Epithelial cell of proximal tubule (primary cell): ENCODE measurements around the gene NKD1. TPM values are rescaled to one million over a fixed set of nuclear protein-coding genes. Genes with fewer than 3 reads are reported as not detected.

ENCODE experiments used
- DNase-seq: peaks from one replicate; pipeline ENCODE4 v3.0.0-alpha.2; 2011; ENCODE audit warnings: low read depth
- H3K4me3 ChIP-seq: 2 replicates; pipeline ENCODE4 v1.5.1; 2011; ENCODE audit warnings: low read depth, mild to moderate bottlenecking, low read length
- total RNA-seq: library from RNA; depleted of rRNA; stranded (reverse); fragments of >200 nt; gene quantifications from 2 replicates; pipeline ENCODE4 v1.2.3, GENCODE V29; 2015
- TF ChIP-seq, protein P1 (sequence below): conservative IDR thresholded peaks from 2 replicates; pipeline ENCODE4 v1.5.1; 2012; ENCODE audit warnings: low read depth, mild to moderate bottlenecking, low read length

NKD1 gene
- total RNA-seq, 1 donor from 2014 or later = not detected

- no peak overlapping the region for H3K4me3 ChIP-seq
- TF ChIP-seq, protein P1, sequence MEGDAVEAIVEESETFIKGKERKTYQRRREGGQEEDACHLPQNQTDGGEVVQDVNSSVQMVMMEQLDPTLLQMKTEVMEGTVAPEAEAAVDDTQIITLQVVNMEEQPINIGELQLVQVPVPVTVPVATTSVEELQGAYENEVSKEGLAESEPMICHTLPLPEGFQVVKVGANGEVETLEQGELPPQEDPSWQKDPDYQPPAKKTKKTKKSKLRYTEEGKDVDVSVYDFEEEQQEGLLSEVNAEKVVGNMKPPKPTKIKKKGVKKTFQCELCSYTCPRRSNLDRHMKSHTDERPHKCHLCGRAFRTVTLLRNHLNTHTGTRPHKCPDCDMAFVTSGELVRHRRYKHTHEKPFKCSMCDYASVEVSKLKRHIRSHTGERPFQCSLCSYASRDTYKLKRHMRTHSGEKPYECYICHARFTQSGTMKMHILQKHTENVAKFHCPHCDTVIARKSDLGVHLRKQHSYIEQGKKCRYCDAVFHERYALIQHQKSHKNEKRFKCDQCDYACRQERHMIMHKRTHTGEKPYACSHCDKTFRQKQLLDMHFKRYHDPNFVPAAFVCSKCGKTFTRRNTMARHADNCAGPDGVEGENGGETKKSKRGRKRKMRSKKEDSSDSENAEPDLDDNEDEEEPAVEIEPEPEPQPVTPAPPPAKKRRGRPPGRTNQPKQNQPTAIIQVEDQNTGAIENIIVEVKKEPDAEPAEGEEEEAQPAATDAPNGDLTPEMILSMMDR = no peak
- no peak for DNase-seq
These were observed 67.7 kb downstream of the NKD1 start for GRCh38 chr16:50615891-50616290.

DNA sequence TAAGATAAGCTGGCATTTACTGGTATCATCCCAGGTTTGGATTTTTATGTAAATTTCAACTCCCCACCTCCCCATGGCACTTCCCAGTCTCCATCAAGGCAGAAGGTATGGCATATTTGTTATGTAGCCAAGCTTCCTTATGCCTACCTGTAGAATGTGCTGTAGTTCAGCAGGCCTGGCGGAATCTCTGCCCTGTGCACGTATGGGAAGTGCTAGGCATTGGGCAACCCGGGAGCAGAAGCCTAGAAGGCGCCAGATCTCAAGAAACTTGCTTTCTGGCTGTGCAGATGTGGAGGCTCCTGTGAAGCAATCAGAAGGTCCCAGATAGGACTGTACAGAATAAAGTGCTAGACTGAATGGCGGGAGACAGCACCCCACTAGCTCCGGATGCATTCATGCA is 68.2 kb downstream of the NKD1 start:
- no peak overlapping the region for H3K4me3 ChIP-seq
- no peak for DNase-seq
- TF ChIP-seq, protein P1 = no peak

DNA sequence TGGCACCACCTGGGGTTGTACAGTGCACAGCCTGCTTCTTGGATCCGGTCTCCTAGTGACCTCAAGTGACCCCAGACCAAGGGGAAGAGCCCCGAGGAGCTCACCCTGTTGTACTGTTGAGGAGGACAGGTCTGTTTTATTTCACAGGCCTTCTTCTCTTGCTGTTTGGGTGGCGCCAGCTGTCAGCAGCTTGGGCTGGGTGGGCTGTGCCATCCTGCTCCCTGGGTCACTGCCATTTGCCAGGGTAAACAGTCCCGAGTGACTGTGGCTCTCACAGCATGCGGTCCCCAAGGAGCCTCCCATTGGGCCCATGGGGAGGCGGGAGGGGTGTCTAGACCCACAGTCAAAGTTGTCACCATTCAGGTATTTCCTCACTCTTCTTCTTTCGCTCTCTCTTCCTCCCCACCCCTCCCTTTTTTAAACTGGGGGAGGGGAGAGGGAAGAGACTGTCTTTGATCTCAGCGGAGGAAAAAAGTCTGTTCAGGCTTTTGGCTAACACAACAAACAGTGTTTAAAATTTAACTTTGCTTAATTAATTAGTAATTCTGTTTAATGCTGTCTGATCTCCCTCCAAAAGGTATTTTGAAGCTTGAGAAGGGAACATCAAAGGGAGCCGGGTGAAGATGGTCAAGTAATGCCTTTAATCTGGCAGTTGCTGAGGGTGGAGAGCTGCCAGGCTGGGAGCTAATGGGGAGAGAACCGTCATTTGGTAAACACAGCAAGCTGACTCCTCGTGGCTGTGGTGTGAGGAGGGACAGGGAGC is 68.9 kb downstream of the NKD1 start:
- TF ChIP-seq, protein P1 = no peak
- DNase-seq = no peak
- H3K4me3 ChIP-seq = no peak overlapping the region

DNA sequence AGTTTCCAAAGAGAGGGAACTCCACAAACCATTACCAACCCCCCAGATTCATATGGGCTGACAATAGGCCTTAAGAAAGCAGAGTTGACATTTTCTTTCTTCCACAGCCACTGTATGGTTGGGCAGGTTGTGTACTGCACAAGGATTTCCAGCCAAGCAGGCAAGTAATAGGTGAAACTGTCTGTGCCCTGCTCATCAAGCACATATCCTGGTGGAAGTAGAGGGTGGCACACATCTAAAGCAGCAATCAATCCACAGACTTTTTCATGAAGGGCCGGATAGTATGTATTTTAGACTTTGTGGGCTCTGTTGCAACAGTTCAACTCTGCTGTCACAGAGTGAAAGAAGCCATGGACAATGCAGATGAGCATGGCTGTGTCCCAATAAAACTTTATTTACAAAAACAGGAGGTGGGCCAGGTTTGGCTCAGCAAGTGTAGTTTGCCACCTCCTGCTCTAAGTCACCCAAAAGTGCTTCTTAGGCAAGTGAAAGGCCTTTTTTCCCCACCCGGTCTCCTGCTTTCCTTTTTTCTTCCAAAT is 69.5 kb downstream of the NKD1 start:
- no peak for DNase-seq
- TF ChIP-seq, protein P1 = no peak
- no peak overlapping the region for H3K4me3 ChIP-seq

DNA sequence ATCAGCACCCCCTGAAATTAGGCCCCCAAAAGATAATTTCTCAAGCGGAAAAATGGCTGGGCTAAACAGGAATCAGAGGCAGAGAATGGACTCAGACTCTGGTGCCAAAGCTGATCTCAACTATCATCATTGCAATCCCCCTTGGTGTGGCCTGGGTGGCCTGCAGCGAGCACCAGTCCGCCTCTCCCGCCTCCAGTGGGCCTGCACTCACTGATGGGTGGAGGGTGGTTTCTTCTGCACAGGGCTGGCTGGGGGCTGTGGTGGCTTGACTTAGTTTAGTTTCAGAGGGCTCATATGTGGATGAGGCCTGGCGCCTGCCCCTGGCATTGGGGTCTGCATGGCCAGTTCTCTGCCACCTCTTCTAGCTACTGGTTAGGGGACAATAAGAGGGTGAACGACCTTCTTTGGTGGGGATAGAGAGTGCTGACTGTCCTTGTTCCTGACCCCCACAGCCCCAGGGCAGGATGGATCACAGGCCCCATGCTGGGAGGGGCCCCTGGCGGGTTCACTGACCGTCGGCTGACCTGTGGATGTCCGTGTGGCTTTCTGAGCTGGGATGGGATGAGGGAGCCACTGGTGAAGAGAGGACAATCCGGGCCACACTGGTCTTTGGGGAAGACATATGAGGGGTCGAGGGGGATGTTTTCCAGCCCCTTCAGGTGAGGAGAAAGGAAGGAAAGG is 70.2 kb downstream of the NKD1 start:
- TF ChIP-seq, protein P1 = no peak
- DNase-seq = no peak

DNA sequence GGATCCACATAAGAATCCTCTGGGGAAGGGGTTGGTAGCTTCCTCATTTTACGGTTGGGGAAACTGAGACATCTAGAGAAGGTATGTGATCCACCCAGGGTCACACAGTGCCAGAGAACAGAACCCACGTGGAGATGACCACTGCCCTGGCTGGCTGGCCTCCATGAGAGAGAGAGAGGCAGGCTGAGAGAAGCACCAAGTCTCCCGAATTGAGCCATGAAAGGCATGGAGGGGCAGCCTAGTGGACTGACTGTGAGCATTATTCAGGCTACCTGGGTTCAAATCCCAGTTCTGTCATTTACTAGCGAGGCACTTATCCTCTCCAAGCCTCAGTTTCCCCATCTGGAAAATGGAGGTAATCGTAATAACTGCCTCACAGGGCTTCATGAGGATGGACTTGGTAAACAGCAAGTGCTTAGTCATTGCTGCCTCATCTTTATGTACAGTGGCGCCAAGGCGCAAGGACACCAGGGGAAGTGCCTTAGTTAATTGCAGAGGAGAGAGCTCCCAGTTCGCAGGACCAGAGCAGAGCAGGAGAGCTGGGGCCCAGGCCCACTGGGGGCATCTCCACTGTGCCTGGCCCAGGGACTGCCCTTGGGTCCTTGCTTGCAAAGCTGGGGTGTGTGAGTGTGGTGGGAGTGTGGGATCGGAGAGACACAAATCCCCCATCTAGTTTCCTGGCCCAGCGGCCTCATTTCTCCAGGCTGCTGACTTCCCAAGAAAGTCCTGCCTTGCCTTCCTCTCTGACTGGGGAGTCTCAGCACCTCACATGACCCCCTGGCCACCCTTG is 71.7 kb downstream of the NKD1 start:
- H3K4me3 ChIP-seq = no peak overlapping the region
- DNase-seq = no peak
- TF ChIP-seq, protein P1 = no peak

More for the DNA sequence above, 70.2 kb downstream of the NKD1 start:
- H3K4me3 ChIP-seq = no peak overlapping the region
